Activated CD4-positive, alpha-beta T cell treated with anti-CD3 and anti-CD28 coated beads for 1 hour (primary cell): ENCODE measurements around the gene TAF5L.
"Not testable (repeated sequence)": the region's sequence is repeated elsewhere in the genome, so short reads cannot be mapped to it uniquely, and the experiment has no call there.

ENCODE experiments used
- DNase-seq: peaks from one replicate; pipeline ENCODE4 v3.0.0-alpha.2; 2020

The TAF5L gene

DNA sequence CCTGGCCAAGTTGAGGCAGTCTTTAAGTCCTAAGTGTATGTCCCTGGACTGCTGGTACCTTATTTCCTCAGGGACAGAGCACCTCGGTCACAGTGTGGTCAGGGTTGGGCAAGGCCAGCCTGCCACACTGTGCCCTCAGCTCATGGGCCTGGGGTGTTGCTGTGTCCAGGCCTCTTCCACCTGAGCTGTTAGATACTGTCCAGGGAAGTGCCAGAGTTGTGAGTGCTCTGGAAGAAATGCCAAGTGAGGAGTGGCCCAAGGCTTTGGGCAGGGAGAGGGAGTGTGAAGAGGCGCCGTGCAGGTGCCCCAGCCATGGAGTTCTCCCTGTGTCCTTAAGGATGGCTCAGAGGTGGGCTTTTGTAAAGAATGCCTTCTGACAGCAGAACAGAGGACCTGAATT is 15.4 kb upstream of the TAF5L start:
- DNase-seq: no peak

DNA sequence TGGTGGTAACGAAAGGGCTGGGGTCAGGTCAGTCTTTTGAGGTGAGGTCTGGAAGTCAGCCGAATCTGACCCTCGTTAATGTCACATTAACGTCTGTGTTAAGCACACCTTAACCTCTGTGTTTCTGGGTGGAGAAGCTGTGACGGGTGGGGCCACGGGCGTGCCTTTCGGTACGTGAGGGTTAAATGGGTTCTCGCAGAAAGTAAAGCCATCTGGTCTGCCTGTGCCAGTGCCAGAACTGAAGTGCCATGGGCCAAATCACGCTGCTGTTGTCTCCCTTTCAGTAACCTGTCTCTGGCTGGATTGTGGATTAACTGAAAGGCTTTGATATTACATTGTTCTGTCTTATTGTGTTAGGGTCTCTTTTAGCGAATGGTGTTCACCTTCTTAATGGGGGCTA is 14.5 kb upstream of the TAF5L start:
- no peak for DNase-seq

DNA sequence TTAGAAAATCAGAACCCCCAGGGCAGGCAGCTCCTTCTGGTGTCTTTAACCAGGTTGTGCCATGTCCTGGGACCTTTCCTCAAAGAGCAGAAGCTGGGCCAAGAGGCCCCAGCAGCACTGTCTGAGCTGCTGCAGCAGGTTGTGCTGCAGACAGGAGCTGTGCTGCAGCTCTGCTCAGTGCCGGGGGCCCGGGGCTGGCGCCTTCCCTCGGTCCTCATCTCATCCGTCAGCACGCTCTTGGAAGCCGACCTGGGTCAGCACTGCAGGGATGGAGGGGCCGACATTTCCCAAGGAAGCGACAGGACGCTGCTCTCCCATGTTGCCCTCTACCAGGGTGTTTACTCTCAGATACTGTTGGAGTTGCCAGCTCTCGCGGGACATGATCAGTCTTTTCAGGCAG is 11.8 kb upstream of the TAF5L start:
- no peak for DNase-seq

DNA sequence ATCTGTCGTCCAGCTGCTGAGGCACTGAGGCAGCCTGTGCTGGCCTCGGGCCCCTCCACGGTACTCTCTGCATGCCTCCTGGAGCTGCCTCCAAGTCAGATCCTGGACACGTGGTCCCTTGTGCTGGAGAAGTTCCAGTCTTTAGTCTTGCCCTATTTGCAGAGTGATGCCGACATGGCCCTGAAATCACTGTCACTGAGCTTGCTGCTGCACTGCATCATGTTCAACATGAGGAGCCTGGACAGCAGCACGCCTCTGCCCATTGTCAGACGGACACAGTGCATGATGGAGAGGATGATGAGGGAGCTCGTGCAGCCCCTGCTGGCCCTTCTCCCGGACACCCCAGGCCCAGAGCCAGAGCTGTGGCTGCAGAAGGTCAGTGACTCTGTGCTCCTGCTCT is 10.1 kb upstream of the TAF5L start:
- DNase-seq: no peak

DNA sequence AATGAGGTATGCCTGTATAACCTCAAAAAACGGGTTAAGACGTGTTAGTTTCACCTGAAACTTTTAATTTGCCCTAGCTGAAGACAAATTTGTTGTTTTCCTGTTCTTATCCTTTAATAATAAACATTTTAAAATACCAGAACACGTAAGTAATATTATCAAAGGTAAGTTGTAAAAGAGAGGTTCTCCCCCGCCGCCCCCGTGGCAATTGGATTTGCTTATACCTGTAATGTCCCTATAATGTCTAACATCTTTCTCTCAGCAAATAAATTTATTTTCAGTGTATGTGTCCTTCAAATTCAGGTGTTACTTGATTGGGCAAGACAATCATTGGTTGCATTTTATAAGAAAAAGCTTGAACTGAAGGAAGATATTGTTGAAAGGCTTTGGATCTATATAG is 6.0 kb upstream of the TAF5L start:
- no peak for DNase-seq

DNA sequence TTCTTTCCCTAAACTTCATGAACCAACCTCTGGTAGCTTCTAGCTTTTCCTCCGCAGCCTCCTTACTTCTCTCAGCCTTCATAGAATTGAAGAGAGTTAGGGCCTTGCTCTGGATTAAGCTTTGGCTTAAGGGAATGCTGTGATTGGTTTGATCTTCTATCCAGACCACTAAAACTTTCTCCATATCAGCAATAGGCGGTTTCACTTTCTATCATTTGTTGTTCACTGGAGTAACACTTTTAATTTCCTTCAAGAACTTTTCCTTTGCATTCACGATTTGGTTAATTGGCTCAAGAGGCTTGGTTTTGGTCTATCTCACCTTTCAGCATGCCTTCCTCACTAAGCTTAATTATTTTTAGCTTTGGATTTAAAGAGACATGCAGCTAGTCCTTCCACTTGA is 5.2 kb upstream of the TAF5L start:
- DNase-seq: no peak

DNA sequence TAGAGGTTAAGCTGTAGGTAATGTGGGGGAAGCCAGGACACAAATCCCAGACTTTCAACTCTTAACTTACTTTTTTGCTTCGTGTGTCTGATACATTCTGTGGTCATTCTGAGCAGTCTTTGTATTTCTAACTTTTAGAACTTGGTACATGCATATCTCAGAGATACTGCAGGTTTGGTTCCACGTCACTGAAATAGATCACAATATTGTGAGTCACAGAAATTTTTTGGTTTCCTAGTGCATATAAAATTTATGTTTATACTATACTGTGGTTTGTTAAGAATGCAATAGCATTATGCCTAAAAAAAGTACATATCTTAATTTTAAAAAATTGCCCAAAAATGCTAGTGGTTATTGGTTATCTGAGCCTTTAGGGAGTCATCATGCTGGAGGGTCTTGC is 3.3 kb upstream of the TAF5L start:
- DNase-seq: no peak

DNA sequence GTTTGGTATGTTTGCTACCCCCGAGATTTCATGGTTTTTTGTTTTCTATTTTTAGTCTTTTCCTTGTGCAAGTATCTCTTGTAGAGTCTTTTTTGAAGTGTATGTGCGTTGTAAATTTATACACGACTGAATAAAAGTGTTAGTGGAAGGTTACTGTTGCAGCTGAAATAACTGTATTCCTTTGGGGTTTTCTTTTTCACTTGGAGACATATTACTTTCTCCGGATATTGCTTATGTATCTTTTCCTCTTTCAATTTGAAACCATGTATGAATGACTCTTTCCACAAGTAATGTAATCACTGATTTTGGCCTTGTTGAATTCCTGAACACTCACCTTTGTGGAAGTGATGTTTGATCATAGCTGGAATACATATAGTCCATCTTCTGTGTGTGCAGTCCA is 1.1 kb upstream of the TAF5L start:
- DNase-seq: no peak

DNA sequence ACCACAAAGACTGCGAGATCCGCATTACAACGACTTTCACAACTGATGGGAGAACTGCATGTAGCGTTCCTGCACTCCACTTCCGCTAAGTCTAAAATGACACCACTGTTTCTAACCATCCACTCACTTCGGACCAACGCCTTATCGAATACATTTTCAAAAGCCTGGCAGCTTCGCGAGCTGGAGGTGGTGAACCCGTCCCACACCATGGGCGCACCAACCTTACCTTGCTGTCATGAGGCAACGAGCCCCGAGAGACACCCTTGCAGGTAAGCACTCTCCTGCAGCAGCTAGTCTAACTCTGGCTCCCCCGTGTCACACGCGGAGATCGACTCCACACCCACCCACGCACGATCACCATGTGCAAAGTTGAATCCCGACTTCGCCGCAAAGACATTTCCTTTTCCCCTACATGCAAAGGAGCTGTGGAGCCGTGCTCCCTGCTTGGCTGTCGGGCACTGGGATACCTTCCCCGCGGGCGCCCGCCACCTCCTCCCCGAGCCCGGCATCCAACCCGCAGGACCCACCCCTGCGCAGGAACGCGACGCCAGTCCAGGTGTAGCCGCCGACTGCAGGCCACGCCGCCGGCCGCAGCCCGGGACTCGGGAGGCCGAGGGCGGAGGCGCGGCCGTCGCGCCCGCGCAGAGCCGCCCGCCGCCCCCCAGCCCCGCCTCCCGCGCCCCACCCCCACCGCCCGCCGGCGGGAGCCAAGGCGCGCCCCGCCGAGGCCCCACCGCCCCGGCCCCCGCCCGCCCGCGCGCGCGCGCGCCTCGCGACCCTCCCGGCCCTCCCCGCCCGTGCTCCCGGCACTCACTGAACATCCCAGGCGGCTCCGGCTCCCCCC is 629 bp downstream of the TAF5L start:
- DNase-seq: peak; percentile 21

DNA sequence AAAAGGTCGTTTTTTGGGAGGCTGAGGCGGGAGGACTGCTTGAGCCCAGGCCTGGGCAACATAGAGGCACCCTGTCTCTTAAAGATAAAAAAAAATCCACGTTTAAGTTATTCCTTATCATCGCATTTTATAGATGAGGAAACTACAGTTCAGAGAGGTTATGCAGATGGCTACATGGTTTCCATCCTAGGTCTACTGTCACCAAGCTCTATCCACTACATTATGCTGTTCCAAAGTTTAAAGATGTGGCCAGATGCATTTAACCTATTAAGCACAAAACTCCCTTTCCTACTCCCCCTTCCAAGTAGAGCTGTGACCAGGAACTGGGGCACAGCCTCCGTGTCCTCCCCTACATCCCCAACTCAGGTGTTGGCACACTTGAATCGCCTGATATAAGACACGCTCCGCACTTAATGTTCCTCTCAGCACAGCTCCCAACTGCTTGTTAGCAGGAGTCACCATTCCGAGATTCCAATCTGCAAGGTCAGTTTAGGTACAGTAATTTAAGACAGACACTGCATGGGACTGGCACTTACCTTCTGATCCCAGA is 1.3 kb downstream of the TAF5L start:
- DNase-seq: no peak

DNA sequence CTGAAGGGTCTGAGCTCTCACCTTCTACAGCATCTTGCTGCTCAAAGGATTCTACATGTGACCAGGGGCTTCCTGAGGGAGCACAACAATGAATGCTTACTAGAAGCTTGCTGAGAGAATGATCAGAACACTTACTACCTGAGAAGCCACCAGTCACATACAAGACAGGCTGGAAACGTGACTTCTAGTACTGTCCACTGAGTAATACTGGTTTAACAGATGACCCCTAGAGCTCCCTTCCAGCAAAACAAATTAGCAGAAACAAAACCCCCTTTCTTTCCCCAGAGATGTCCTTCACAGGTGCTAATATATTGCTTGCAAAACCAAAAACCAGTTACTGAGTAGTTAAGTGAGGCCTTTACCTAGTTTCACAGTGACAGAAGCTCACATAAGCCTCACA is 2.1 kb downstream of the TAF5L start:
- DNase-seq: no peak

DNA sequence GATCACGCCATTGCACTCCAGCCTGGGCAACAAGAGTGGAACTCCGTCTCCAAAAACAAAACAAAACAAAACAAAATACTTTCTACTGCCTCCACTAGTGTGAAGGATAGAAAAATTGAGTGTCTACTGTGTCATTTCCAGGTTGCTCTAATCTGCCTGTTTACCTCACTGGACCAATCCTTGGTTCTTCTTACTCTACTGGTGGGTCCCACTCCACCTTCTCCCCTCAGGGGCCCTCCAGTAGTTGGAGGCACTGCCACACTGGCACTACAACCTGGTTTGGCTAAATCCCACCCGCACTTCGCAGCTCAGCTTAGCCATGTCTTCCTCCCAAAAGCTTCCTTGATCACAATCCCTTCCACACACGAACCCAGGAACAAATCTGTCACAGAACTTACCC is 2.7 kb downstream of the TAF5L start:
- DNase-seq: no peak

DNA sequence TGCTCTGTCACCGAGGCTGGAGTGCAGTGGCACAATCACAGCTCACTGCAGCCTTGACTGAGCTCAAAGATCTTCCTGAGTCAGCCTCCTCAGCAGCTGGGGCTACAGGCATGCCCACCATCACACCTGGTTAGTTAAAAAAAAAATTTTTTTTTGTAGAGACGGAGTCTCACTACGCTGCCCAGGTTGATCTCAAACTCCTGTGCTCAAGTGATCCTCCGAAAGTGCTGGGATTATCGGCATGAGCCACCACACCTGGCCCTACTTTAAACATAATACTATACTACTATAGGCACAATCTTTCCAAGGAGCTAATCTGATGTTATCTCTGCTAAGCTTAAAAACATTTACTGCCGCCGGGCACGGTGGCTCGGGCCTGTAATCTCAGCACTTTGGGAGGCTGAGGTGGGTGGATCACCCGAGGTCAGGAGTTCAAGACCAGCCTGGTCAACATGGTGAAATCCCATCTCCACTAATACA is 3.2 kb downstream of the TAF5L start:
- DNase-seq: not testable (repeated sequence)

DNA sequence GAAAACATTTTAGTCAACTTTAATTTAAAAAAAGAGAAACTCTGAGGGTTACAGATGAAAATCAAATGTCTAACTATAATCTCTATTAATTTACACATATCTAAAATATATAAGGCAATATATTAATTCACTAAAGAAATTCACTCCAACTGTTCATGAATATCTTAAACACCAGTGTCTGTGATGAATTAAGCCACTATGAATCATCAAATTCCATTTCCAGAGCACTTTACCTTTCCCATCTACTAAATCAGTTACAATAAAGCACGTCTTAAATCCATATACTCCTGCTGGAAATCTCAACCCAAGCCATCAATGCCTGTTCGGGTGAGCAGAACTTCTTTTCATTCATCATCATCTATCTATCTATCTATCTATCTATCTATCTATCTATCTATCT is 4.3 kb downstream of the TAF5L start:
- no peak for DNase-seq

DNA sequence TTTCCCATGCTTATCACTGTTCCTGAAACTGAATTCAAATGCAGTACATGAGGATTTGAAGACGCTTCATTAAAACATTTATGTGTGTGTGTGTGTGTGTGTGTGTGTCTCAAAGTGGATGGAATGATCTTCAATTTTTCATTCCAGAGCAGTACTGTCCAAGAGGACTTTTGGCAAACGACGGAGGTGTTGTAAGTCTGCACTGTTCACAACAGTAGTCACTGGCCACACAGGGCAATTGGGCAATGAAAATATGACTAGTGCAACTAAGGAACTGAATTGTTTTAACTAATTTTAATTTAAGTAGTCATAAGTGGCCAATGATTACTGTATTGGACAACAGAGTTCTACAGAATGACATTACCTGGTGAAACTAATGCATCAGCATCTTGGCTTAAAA is 5.0 kb downstream of the TAF5L start:
- DNase-seq: no peak

DNA sequence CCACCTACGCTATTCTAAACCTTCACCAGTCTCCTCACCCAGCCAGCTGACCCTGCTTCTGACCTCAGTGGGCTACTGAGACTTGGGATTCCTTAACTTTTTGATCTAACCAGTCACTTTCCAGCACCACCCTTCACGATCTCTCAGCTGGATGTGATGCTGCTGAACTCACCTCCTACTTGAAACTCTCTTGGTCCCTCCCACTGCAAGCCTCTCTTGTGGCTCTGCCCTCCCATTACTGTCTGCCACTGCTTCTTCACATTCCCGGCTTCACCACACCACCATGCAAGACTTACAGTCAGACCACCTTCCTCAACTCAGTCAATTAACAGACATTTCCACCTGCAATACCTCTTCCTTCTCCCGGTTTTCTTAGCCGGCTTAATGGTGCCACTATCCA is 6.3 kb downstream of the TAF5L start:
- no peak for DNase-seq

DNA sequence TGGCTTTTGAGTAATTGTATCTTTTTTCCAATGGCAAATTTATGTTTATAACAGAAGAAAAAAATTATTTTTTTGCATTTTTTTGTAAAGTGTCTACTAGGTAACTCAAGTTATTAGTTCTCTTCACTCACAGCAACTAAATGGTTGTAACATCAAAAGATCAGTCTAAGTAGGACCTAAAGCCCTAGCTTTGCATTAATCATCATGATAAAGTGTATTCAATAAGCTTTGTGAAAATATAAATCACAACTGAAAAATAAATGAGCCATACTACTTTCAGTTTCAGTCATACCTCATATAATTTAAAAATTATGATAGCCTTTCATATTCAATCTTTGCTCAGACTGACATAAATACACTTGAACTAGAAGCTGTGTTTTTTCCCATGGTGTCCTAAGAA is 6.9 kb downstream of the TAF5L start:
- DNase-seq: no peak

DNA sequence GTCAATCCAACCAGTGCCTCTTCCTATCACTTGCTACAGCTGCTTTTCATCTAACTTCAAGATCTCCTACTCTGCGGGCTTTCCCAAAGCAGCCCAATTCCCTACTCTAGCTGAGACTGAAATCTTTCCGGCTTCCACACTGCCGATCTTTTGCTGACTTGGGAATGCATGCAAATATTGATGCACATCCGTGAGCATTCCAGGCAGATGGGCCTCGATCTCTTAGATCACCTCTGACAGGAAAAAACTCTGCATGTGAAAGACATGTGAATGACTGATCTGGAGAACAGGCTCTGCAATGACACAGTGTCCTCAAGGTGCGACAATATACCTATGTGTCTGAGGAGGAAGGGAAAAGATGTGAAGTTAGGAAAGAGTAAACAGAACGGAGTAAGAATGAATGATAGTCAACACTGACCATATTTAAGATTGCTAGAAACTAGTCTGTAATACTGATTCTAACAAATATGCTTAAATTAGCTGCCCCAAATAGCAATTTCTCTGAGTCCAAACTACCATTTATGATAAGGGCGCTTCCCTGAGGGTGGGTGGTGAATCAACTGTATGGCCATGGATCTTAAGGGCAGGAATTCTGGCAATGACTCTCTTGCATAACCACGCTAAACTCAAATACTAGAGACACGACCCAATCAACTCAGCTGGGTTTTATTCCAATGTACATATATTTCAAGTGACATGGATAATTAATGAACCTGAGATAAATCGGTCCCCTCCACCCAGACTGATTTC is 8.4 kb downstream of the TAF5L start:
- no peak for DNase-seq

DNA sequence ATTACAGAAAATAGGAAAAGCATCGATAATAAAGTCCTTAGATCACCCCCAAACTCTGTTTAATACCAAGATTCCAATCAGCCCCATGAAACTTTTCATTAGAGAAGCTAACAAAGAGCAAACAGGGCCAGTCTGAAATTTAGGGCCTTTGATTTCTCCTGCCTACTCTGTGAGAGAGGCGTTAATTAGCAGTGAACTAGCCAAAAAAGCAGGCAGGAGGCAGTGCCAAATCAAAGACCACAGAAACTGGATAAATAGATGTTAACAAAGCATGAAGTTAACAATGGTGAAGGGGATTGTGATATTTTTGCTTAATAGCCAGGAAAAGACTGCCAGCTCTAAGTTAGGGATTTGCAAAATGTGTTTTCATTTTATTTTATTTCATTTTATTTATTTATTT is 11.2 kb downstream of the TAF5L start:
- DNase-seq: no peak

DNA sequence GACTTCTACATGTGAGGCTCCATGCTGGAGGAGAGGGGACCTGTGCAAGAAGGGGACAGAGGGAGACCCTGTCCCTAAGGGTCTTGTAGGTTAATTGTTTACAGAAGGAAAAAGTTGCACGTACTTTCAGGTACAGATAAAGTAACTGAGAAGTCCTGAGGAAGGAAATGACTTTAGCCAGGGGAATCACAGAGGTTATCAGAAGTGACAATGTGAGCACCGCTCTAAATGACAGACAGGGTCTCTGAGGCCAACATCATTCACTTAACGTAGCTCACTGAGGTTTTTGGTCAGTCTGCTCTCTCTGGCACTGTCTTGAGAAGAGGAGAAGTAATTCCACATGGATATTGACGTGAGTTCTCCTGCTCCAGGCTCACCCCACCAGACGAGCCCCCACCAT is 12.0 kb downstream of the TAF5L start:
- DNase-seq: no peak

DNA sequence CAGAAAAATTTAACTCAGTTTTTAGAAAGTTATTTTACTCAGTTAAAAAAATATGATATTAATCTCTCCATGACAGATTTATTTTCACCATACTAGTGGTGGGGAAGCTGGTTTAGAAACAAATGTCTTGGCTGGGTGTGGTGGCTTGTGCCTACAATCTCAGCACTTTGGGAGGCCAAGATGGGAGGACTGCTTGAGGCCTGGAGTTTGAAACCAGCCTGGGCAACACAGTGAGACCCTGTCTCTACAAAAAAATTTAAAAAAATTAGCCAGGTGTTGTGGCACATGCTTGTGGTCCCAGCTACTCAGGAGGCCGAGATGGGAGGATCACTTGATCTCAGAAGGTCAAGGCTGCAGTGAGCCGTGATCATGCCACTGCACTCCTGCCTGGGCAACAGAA is 17.3 kb downstream of the TAF5L start:
- no peak for DNase-seq

DNA sequence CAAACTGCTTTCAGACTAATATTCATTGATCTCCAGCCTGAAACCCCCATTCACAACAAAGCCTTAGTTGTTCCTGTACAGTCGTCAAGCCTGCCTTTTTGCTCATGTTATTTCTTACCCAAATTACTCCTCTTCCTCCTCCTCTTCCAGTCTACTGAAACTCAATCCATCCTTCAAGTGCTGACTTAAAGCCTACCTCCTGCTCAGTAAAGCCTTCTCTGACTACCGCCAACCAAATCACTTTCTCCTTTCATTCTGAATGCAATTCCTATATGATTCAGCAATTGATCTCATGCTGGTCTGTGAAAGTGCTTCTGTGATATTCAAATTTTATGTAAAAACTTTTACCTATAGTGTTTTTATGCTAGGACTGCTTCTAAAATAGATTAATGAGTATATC is 18.6 kb downstream of the TAF5L start:
- no peak for DNase-seq

DNA sequence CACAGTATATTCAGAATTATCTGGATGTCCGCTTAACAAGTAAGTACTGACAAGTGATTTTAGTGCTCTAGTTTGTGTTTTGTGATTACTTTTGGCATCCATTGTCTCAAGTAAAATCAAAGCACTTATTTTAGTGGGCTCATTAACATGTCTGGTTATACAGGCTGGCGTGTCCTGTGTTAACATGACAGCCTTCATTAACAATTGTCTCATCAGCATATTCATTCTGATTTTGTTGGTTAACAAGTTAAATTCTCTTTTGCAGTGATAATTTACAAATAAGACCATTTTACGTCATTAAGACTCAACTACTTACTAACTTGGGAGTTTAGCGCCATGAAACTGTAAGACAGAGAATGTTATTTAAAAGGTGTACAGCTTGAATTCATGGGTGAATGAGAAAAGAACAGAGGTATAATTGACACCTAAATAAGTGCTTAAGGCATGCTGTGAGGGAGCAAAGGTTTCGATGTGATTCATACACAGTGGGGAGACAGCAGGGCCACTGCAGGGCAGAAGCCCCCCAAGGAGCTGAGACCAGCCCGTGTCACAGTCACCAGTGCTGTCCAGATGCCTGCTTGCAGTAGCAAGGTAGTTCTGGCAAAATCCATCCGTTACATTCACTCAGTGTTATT is 22.4 kb downstream of the TAF5L start:
- no peak for DNase-seq

DNA sequence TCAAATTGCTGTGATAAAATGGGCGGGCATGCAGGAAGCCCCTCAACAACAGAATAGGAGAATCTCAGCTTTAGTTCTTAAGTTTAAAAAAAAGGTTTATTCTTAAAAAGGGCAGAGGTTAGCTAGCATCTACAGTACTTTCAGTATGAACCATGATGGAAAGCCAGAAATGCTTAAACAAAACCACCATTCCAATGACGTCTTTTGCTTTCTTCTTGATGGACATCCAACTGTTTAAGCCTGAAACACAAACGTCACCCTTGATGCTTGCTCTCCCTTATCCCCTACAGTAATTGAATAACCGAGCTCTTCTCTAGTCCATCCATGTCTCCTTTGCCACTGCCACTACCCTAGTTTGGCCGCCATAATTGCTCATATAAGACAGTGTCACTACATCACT is 25.7 kb downstream of the TAF5L start:
- no peak for DNase-seq
